ENCODE results near the gene PER3.
"Not testable (repeated sequence)": the region's sequence is repeated elsewhere in the genome, so short reads cannot be mapped to it uniquely, and the experiment has no call there.

PER3 gene

DNA sequence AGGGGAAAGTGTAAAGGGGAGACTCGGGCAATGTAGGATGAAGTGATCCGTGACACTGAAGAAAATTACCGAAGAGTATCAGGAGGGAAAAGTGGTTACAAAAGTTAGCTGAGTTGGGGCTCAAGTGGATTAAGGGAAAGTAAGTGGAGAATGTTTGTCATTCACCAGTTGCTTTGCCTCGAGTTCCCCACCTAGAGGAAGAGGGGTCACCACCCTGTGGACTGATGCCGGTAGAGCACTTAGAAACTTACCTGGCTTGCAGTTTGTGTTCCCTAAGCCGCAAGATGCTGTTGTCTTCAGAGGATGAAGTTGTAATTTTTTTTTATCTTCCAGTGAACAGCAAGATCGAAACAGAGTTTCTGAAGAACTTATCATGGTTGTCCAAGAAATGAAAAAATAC, 1.0 kb downstream of the PER3 start:
- no peak overlapping the region for H3K4me2 ChIP-seq (ENCODE audit: insufficient read depth, low read length)
- no peak overlapping the region for H2AFZ ChIP-seq (ENCODE audit: low read depth, low read length)
- H4K20me1 ChIP-seq (ENCODE audit: insufficient read depth, low read length) = no peaks in the 10 kb centered on the region
- no peak overlapping the region for H3K27ac ChIP-seq (ENCODE audit: low read length)
- H3K4me3 ChIP-seq (ENCODE audit: low read depth in 1 of 2, low read length in 2 of 2) = no peak overlapping the region
- no peaks in the 10 kb centered on the region for H3K79me2 ChIP-seq (ENCODE audit: insufficient read depth, low read length)
- H3K9me3 ChIP-seq (ENCODE audit: insufficient read depth, low read length, severe bottlenecking) = peaks cover 6% of the 10 kb centered on the region
- no peak for TF ChIP-seq EZH2 (IDR thresholded peaks at IDR 0.05; ENCODE audit: borderline replicate concordance, low read depth, low read length, severe bottlenecking)
- no peak for TF ChIP-seq CTCF (IDR thresholded peaks at IDR 0.05; ENCODE audit: borderline replicate concordance, extremely low read depth, low read length, poor library complexity, severe bottlenecking)
- H3K36me3 ChIP-seq (ENCODE audit: insufficient read depth, low read length) = peaks cover 16% of the 10 kb centered on the region
- no peaks in the 10 kb centered on the region for H3K4me1 ChIP-seq (ENCODE audit: insufficient read depth, low read length)
- no peaks in the 10 kb centered on the region for H3K27me3 ChIP-seq (ENCODE audit: insufficient read depth, low read length, poor library complexity)
- no peak for ATAC-seq (ENCODE audit: insufficient read depth, low read depth)
- DNase-seq = no peak
- no peak overlapping the region for H3K9ac ChIP-seq (ENCODE audit: low read depth, low read length)

DNA sequence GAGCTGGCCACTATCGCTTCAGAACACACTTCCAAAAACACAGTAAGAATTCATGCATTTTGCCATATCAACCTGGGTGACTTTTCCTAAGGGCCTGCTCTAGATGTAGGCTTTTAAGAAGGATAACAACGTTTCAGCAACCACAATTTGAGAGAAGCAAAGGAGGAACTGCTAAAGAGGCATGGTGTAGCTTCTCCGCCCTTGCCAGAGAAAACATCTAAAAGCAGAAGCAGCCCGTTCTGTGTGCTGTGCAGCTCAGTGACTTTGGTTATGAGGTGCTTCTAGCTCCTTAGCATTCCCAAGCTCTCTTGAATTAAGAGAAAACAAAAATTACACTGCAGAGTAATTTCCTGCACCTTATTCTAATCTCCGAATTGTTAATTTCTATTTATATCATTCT, 2.7 kb downstream of the PER3 start:
- Histone ChIP-seq H3K4me1 (ENCODE audit: insufficient read depth, low read length) (no peaks in the 10 kb centered on the region), H3K9me3 (ENCODE audit: insufficient read depth, low read length, severe bottlenecking) (peaks cover 21% of the 10 kb centered on the region), H3K9ac (ENCODE audit: low read depth, low read length) (no peak overlapping the region), H3K36me3 (ENCODE audit: insufficient read depth, low read length) (peaks cover 3% of the 10 kb centered on the region; the same call in 1 of the 2 replicates), H3K27ac (ENCODE audit: low read length) (no peak overlapping the region), H3K4me2 (ENCODE audit: insufficient read depth, low read length) (no peak overlapping the region), H3K79me2 (ENCODE audit: insufficient read depth, low read length) (no peaks in the 10 kb centered on the region), H2AFZ (ENCODE audit: low read depth, low read length) (no peak overlapping the region), H3K27me3 (ENCODE audit: insufficient read depth, low read length, poor library complexity) (no peaks in the 10 kb centered on the region), H3K4me3 (ENCODE audit: low read depth in 1 of 2, low read length in 2 of 2) (no peak overlapping the region), H4K20me1 (ENCODE audit: insufficient read depth, low read length) (no peaks in the 10 kb centered on the region)
- TF ChIP-seq CTCF (IDR thresholded peaks at IDR 0.05; ENCODE audit: borderline replicate concordance, extremely low read depth, low read length, poor library complexity, severe bottlenecking) (no peak), EZH2 (IDR thresholded peaks at IDR 0.05; ENCODE audit: borderline replicate concordance, low read depth, low read length, severe bottlenecking) (no peak)
- ATAC-seq (ENCODE audit: insufficient read depth, low read depth) (no peak), DNase-seq (no peak)

DNA sequence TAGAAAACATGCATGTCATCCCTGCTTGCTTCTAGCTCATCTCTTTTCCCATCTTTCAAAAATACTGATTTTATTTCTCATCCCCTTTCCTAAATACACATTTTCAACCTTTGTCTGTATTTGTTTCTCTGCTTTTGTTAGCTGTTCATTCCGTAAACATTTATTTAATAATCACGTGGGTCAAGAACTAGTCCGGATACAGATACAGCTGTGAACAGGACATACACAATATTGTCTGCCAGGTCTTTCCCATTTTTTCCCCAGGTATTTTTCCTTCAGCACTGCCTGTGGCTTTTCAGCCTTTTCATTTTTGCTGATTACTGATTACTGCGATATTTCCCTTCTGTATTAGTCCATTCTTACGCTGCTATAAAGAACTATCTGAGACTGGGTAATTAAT, 5.7 kb downstream of the PER3 start:
- Histone ChIP-seq H3K4me2 (ENCODE audit: insufficient read depth, low read length) (no peak overlapping the region), H3K9ac (ENCODE audit: low read depth, low read length) (no peak overlapping the region), H3K4me3 (ENCODE audit: low read depth in 1 of 2, low read length in 2 of 2) (no peak overlapping the region), H3K9me3 (ENCODE audit: insufficient read depth, low read length, severe bottlenecking) (peaks cover 27% of the 10 kb centered on the region), H4K20me1 (ENCODE audit: insufficient read depth, low read length) (no peaks in the 10 kb centered on the region), H3K27me3 (ENCODE audit: insufficient read depth, low read length, poor library complexity) (no peaks in the 10 kb centered on the region), H3K4me1 (ENCODE audit: insufficient read depth, low read length) (no peaks in the 10 kb centered on the region), H3K27ac (ENCODE audit: low read length) (no peak overlapping the region), H3K79me2 (ENCODE audit: insufficient read depth, low read length) (no peaks in the 10 kb centered on the region), H2AFZ (ENCODE audit: low read depth, low read length) (no peak overlapping the region), H3K36me3 (ENCODE audit: insufficient read depth, low read length) (no peaks in the 10 kb centered on the region)
- no peak for DNase-seq
- no peak for TF ChIP-seq CTCF (IDR thresholded peaks at IDR 0.05; ENCODE audit: borderline replicate concordance, extremely low read depth, low read length, poor library complexity, severe bottlenecking)
- no peak for TF ChIP-seq EZH2 (IDR thresholded peaks at IDR 0.05; ENCODE audit: borderline replicate concordance, low read depth, low read length, severe bottlenecking)
- no peak for ATAC-seq (ENCODE audit: insufficient read depth, low read depth)

GRCh38 chr1:7791027-7791426, 6.9 kb downstream of the PER3 start:
- not testable (repeated sequence) for H3K4me3 ChIP-seq (ENCODE audit: low read depth in 1 of 2, low read length in 2 of 2); H3K36me3 ChIP-seq (ENCODE audit: insufficient read depth, low read length); H3K27me3 ChIP-seq (ENCODE audit: insufficient read depth, low read length, poor library complexity)

More at GRCh38 chr1:7791027-7791426, 6.9 kb downstream of the PER3 start:
- DNase-seq = peak; percentile 12
- H3K79me2 ChIP-seq (ENCODE audit: insufficient read depth, low read length); ATAC-seq (ENCODE audit: insufficient read depth, low read depth); H3K4me2 ChIP-seq (ENCODE audit: insufficient read depth, low read length); H3K9ac ChIP-seq (ENCODE audit: low read depth, low read length); H2AFZ ChIP-seq (ENCODE audit: low read depth, low read length); H3K4me1 ChIP-seq (ENCODE audit: insufficient read depth, low read length); H4K20me1 ChIP-seq (ENCODE audit: insufficient read depth, low read length); H3K27ac ChIP-seq (ENCODE audit: low read length): not testable (repeated sequence)
- H3K9me3 ChIP-seq (ENCODE audit: insufficient read depth, low read length, severe bottlenecking) = peaks cover 27% of the 10 kb centered on the region
